ENCODE measurements around the gene LGALS9.
"Not testable (repeated sequence)": the region's sequence is repeated elsewhere in the genome, so short reads cannot be mapped to it uniquely, and the experiment has no call there.

DNA sequence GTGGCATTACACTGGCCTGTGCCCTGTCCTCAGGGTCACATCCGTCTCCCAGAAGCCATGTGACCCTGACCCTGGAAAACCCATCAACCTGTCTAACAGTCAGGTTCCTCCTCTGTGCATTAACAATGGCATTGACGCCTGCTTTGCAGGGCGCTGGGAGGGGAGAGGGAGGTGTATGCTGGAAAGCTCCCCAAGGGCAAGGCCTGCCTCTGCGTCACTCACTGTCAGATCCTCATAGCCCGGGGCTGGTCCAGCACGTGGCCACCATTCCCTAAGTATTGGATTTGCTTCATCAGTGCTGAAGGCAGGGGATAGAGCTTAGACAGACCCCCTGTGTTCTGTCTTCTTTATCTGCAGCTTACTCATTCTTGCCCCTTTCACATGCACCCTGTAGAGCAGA, 35.3 kb downstream of the LGALS9 start:
- TF ChIP-seq CTCF (conservative IDR thresholded peaks at IDR 0.05 in 1 of 2, IDR thresholded peaks at IDR 0.05 in 1 of 2; ENCODE audit: low read depth in 1 of 2, low read length in 2 of 2); EZH2 (IDR thresholded peaks at IDR 0.05; ENCODE audit: low read length, missing control alignments): not testable (repeated sequence)
